Fibroblast of peridontal ligament (primary cell): ENCODE results near the gene APH1B.
"Not testable (repeated sequence)": the region's sequence is repeated elsewhere in the genome, so short reads cannot be mapped to it uniquely, and the experiment has no call there.

ENCODE experiments used
- DNase-seq: peaks from one replicate; pipeline ENCODE4 v3.0.0-alpha.2; 2010; ENCODE audit errors: extremely low read depth

APH1B gene

GRCh38 chr15:63277038-63277892 lies at the start of gene APH1B:
APH1B (plus strand) TSS chr15:63277605; CDS start chr15:63277624, 19 bp downstream.
- peak; percentile 56 for DNase-seq

GRCh38 chr15:63227689-63228088 lies 49.7 kb upstream of the APH1B start:
- DNase-seq = no peak

- DNase-seq = peak; percentile 38
Observed at GRCh38 chr15:63231206-63231605, 46.2 kb upstream of the APH1B start.

GRCh38 chr15:63231706-63232105 lies 45.7 kb upstream of the APH1B start:
- DNase-seq = no peak

- no peak for DNase-seq
Observed at GRCh38 chr15:63232405-63232804, 45.0 kb upstream of the APH1B start.

GRCh38 chr15:63232943-63233342 lies 44.5 kb upstream of the APH1B start:
- no peak for DNase-seq

- DNase-seq = peak; percentile 71
Observed at GRCh38 chr15:63233667-63234423, 43.6 kb upstream of the APH1B start.

GRCh38 chr15:63234451-63234870 lies 42.9 kb upstream of the APH1B start:
- DNase-seq = peak; percentile 78

- DNase-seq = peak; percentile 64
Observed at GRCh38 chr15:63236272-63236671, 41.1 kb upstream of the APH1B start.

GRCh38 chr15:63237086-63237485 lies 40.3 kb upstream of the APH1B start:
- DNase-seq = not testable (repeated sequence)

- no peak for DNase-seq
Observed at GRCh38 chr15:63238171-63238570, 39.2 kb upstream of the APH1B start.

- peak; percentile 91 for DNase-seq
Observed at GRCh38 chr15:63238796-63239195, 38.6 kb upstream of the APH1B start.

GRCh38 chr15:63240109-63240508 lies 37.3 kb upstream of the APH1B start:
- no peak for DNase-seq

GRCh38 chr15:63241316-63241715 lies 36.1 kb upstream of the APH1B start:
- DNase-seq = no peak

GRCh38 chr15:63243101-63243500 lies 34.3 kb upstream of the APH1B start:
- peak; percentile 96 for DNase-seq

GRCh38 chr15:63243776-63244175 lies 33.6 kb upstream of the APH1B start:
- no peak for DNase-seq

GRCh38 chr15:63244399-63244798 lies 33.0 kb upstream of the APH1B start:
- DNase-seq = no peak

- DNase-seq = no peak
Observed at GRCh38 chr15:63244976-63245645, 32.3 kb upstream of the APH1B start.

- peak; percentile 97 for DNase-seq
Observed at GRCh38 chr15:63246691-63247469, 30.5 kb upstream of the APH1B start.

- DNase-seq = peak; percentile 88
Observed at GRCh38 chr15:63250312-63250965, 27.0 kb upstream of the APH1B start.

- DNase-seq = no peak
Observed at GRCh38 chr15:63251701-63252100, 25.7 kb upstream of the APH1B start.
